GM19240 (cell line): ENCODE data around the gene HCN2.

ENCODE experiments used
- DNase-seq: peaks from one replicate; pipeline ENCODE4 v3.0.0; 2011; ENCODE audit warnings: low spot score; ENCODE audit not compliant: insufficient read length

Gene HCN2

DNA sequence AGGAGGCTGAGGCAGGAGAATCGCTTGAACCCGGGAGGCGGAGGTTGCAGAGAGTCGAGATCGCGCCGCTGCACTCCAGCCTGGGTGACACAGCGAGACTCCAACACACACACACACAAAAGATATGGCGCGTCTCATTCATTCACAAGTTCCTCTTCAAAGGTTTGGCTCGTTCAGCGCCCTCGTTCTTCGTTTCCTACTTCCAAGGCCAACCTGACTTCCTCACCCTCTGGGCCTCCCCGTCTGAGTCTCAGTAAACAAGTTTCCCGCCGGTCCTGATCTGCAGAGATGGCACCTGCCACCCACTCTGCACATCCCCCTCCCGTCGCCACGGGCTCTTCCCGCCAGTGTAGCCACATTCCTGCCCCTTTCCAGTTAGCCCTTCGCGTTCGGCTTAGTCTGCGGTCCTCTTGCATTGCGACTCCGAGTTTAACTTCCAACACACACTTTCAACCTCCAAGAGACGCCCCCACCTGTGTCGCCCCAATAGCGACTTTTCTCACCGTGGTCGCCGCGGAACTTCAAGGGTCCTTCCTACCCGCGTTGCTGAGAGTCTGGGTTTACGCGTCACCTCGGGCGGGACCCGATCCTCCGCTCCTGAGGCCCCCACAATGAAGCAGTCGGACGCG lies 18.6 kb upstream of the HCN2 start:
- DNase-seq = no peak

DNA sequence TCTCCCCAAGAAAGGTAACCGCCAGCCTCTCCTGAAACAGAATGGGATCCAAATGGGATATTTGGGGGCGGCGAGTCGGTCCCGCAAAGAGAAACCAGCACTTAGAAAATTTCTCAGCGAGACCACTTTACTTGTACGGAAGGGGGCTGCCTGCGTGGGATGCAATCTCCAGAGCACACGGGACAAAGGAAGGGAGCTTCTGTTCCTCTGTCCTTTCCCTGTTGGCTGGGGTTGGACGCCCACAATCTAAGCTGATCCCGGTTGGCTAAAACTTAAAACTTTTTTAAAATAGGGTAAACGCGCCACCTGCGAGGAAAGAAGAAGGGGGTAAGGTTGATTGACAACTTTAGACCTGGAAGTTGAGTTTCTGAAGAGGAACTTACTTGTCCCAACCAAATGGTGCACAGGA lies 18.1 kb upstream of the HCN2 start:
- no peak for DNase-seq

DNA sequence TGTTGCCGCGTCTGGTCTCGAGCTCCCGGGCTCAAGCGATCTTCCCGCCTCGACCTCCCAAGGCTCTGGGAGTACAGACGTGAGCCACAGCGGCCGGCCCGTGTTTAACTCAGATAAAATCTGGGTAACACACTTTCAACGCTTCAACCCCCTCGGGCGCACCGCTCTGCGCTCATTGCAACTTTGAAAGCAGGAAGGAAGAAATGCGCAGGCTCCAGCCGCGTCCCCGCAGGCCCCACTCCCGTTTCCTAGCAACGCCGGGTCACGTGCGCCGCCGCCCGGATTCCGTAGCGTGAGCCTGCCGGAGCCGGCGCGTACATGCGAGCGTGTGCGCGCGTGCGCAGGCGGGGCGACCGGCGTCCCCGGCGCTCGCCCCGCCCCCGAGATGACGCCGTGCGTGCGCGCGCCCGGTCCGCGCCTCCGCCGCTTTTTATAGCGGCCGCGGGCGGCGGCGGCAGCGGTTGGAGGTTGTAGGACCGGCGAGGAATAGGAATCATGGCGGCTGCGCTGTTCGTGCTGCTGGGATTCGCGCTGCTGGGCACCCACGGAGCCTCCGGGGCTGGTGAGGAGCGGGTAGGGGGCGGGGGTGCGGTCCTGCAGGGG lies 17.4 kb upstream of the HCN2 start, which contains the start of gene BSG:
Gene BSG (plus strand): TSS at position 457 of the 603 bp plus-strand sequence. CDS start 39 bp downstream, at position 496.
- peak; percentile 99 for DNase-seq

DNA sequence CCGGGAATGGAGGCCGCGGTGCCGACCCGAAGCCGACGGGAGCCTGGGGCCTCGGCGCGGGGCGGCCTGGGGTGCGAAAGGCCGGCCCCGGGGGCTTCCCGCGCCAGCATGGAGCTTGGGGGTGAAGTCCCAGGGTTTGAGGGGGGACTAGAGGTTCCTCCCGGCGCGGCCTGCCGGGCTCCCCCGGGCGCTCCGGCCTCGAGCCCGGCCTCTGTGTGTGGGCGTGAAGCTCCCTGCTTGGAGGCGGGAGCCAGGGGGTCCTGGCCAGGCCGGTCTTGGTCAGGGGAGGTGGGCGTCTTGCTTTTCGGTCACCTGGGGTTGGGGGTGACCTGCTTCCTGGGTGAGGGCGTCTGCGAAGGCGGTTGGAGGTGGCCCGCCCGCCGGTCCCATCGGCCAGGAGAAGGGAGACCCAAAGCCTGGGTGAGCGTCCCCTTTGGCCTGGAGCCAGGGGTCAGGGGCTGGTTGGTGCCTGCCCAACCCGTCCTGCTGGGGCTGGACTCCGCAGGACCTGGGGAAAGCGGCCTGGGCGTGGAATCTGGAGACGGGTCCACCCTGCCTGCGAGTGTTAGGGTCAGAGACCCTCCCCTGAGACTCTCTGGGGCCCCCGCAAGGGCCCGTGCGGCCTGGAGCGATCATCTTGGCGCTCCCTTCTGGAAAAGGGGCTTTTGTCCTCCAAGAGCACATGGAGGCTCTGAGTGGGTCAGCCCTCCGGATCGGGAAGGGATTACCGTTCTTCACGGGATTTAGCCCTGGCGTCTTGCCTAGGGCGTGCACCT lies 16.8 kb upstream of the HCN2 start:
- DNase-seq = no peak

DNA sequence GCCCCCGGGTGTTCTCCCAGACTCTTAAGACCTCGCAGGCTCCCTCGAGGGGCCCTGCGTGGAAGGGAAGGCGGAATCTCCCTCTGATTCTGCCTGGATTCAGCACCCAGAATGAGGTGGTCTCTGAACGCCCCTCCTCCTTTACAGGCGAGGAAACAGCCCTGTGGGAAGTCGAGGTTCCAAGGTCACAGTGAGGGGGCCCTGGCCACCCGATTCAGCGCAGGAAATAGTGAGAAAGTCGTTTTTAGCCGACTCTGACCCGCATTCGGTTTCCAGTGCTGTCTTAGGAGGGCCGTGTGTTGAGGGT lies 16.2 kb upstream of the HCN2 start:
- no peak for DNase-seq

DNA sequence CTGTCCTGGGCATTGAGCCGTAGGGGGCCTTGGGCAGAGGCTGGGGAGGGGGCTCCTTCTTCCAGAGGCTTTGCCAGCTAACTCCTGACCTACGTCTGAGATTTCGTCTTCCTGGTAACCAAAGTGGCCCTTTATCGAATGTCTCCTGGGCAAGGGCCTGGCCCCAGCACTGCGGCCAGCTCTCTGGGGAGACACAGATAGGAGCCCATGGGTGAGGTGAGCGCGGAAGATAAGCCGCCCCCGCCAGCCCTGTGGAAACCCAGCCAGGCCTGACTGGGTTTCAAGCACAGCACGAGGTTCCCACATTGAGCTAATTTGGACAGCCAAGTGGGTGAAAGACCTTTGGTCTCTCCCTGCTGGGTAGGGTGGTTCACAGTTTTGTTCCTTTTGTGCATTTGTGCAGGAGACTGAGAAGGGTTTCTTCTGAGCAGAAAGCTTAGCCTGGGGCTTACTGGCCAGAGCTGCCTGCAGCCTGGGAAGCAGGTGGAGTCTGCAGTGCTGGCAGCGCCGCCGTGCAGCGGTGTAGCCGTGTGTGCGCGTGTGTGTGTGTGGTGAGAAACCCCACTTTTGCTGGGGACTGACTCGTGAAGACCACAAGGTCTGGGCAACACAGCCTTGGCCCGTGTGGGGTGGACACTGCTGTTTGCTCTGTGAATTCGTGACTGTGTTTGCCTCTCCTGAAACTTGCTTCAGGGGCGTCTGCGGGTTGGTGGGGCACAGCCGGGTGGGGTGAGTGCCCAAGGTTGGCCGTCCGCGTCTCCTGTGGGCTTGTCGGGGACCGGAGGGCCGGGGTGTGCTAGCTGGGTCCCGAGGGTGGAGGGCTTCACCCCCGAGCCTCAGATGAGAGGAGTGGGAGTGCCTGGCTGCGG lies 14.8 kb upstream of the HCN2 start:
- DNase-seq = no peak

DNA sequence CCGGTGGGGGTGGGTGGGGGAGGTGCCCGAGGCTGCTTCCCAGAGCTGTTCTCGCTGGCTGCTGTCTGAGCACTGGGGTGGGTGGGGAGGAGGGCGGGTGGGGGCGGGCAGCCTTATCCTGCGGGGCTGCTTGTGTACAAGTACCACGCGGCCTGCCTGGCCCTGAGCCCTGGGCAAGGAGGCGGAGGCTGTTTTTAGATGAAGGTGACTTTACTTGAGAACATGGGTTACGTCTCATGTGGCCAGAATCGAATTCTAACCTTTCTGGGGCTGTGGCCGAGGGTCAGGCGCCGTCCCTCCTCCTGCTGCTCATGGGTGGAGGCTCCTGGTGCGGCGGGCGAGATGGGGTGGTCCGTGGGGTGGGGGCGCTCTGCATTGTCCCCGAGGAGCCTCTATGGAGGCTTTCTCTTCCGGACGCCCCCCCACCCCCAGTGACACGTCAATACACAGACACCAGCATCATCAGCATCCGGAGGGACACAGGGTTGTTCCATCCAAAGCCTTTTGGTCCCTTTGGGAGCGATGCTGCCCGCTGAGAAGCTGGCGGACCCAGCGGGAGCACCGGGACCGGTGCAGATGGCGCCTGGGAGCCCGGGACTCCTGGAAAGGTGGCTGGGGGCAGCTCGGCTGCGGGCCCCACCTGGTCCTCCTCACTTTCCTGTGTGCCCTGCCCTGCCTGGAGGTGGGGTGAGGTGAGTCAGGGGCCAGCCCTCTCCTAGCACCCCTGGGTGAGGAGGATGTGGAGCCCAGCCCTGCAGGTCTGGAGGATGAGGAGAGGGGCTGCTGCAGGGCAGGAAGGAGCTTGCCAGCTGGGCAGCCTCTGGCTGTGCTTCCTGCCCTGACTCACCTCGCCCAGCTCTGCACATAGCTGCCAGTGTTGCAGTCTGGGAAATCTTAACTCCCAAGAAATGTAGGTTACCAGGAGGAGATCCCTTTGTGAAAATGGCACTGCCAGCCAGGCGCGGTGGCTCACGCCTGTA lies 13.9 kb upstream of the HCN2 start:
- no peak for DNase-seq

DNA sequence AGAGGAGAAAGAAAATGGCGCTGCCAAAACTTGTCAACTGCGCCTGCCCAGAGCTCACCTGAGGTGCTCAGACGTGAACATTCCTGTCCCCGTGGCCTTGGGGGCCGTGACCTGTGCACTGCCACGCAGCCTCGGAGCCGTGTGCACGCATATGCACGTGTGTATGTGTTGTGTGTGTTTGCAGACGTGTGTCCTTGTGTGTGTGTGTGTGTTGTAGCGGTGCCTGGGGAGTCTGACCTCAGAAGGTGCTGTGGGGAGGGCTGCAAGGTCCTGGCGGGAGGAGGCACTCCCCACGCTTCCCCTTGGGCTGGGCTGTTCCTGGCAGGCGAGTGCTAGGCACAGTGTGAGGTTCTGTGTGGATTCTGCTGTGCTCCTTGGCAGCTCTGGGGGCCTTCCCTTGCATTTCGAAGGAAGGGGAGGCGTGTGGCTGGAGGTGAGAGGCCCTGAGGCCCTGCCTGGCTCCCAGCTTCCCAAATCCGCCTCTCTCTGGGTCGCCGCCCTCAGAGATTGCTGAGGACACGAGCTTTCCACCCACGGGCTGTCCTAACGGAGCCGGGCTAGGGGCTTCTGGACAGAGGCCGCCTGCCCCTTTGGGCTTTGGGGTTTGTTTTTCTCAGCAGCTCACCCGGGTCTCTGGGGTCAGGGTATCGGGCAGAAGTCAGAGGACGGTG lies 12.8 kb upstream of the HCN2 start:
- no peak for DNase-seq

DNA sequence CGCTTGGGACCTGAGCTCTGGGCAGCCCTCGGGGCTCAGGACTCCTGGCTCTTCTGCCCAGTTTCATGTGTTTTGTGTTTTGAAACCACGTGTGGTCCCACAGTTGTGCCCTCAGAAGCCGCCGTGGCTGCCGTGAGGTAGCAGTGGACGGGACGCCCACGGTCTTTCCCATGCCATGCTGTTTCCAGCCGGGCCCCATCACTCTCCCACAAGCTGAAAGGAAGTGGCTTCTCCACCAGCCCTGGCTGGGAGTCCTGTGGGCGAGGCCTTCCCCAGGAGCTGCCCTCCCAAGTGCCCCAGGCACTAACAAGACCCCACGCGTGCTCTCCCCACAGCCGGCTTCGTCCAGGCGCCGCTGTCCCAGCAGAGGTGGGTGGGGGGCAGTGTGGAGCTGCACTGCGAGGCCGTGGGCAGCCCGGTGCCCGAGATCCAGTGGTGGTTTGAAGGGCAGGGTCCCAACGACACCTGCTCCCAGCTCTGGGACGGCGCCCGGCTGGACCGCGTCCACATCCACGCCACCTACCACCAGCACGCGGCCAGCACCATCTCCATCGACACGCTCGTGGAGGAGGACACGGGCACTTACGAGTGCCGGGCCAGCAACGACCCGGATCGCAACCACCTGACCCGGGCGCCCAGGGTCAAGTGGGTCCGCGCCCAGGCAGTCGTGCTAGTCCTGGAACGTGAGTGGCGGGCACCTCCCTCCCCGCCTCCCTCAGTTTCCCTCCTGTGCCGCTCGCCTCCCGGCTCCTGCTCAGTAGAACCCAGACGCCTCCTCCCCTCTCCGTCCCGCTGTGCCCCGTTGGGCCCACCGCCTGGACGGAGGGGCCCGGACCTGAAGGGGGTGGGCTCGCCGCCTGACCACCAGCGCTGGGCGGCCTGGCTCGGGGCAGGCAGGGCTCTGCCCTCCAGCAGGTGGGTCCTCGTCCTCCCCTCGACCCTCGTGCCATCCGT lies 12.0 kb upstream of the HCN2 start:
- DNase-seq = no peak

DNA sequence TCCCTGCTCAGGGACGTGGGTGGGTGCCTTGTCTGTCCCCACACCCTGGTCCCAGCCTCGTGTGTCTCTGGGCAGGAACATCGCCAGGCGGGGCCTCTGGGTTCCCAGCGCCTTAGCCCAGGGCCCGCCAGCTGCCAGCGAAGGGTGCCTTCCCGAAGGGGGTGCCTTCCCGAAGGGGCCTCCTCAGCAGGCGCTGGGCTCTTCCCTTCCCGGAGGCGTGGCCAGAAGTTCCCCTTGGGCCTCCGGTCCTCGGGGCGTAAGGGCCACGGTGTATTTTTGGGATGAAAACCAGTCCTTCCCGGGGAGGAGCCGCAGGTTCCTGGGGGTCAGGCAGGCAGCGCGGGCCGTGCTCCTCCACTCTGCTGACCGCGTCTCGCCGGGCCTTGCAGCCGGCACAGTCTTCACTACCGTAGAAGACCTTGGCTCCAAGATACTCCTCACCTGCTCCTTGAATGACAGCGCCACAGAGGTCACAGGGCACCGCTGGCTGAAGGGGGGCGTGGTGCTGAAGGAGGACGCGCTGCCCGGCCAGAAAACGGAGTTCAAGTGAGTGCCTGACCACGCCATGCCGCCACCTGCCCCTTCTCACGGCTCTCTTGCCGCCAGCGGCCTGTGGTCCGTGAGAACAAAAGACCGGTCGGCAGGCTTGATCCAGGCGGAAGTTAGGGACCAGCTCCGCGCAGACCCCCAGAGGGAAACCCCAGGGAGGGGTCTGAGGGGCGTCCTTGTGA lies 10.4 kb upstream of the HCN2 start:
- DNase-seq = no peak

DNA sequence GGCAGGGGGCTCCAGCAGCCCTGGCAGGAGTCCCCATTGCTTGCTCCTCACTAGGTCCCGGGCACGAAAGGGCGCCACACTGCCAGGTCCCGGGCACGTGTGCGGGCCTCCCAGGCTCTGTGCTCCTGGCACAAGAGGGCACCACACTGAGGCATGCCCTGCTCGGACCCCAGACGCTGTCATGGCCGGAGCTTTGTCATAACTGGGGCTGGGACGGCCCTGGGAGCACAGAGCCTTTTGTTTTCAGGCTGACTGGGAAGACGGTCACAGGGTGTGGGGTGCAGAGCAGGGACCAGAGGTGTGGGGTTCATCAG lies 9.9 kb upstream of the HCN2 start:
- DNase-seq = no peak

DNA sequence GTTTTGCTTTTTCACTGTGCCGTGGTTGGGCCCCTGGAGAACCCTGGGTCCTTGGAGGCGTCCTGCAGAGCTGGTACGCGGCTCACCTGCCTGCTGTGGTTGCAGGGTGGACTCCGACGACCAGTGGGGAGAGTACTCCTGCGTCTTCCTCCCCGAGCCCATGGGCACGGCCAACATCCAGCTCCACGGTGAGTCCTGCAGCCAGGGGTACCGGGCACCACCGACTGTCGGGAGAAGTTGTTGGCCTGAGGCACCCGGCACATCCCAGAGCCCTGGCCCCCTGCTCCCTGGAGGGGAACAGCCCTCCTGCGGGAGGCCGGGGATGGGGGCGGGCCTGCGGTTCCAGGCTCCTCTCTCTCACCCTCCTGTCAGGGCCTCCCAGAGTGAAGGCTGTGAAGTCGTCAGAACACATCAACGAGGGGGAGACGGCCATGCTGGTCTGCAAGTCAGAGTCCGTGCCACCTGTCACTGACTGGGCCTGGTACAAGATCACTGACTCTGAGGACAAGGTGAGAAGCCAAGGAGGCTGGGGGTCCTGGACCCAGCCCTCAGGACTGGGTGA lies 9.3 kb upstream of the HCN2 start:
- no peak for DNase-seq

DNA sequence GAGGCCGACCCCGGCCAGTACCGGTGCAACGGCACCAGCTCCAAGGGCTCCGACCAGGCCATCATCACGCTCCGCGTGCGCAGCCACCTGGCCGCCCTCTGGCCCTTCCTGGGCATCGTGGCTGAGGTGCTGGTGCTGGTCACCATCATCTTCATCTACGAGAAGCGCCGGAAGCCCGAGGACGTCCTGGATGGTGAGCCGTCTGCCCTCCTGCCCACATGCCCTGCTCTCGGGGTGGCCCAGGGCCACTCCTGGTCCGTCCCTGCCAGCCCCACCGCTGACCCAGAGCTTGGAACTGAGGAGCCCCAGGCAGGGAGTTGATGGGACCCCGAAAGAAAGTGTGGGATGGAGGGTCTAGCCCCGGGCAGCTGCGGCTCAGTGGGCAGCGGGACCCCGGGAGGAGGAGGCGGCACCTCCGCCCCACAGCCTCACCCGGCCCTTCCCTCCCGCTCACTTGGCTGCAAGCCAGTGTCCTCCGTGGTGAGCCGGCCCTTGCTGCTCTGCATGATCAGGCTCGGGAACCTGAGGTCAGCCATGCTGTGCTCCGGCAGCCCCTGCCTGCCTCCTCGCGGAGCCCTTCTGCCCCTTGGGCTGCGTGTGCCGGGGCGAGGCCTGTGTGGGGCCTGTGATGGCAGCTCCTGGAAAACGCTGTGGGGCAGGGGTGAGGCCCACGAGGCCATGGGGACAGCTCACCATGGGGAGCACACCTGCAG lies 8.1 kb upstream of the HCN2 start:
- no peak for DNase-seq

DNA sequence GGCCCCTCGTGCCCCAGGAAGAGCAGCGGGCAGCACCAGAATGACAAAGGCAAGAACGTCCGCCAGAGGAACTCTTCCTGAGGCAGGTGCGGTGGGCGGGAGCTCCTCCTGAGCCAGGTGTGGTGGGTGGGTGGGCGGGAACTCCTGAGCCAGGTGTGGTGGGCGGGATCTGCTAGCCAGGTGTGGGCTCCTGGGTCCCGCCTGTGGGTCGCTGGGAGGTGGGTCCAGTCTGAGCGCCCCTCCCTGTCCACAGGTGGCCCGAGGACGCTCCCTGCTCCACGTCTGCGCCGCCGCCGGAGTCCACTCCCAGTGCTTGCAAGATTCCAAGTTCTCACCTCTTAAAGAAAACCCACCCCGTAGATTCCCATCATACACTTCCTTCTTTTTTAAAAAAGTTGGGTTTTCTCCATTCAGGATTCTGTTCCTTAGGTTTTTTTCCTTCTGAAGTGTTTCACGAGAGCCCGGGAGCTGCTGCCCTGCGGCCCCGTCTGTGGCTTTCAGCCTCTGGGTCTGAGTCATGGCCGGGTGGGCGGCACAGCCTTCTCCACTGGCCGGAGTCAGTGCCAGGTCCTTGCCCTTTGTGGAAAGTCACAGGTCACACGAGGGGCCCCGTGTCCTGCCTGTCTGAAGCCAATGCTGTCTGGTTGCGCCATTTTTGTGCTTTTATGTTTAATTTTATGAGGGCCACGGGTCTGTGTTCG lies 7.0 kb upstream of the HCN2 start:
- no peak for DNase-seq

DNA sequence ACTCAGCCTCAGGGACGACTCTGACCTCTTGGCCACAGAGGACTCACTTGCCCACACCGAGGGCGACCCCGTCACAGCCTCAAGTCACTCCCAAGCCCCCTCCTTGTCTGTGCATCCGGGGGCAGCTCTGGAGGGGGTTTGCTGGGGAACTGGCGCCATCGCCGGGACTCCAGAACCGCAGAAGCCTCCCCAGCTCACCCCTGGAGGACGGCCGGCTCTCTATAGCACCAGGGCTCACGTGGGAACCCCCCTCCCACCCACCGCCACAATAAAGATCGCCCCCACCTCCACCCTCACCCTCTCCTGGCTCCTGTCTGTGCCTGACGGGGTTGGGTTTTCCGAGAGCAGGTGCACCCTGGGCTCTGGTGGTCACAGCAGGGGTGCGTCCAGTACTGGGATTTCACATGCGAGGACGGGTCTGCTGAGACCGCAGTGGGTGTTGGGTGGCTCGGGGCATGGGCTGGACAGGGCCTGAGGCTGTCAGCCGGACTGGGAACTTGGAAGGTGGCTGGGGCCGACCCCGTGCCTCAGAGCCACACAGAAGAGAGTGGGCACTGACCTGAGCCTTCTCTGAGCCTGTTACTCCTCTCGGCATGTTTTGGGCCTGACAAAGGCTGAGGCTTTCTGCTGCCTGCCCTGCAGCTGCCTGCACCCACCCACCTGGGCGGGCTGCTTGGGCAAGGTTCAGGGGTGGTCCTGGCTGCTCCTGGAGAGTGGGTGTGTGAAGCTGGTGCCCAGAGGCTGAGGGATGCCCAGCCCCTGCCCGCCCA lies 6.3 kb upstream of the HCN2 start:
- no peak for DNase-seq

DNA sequence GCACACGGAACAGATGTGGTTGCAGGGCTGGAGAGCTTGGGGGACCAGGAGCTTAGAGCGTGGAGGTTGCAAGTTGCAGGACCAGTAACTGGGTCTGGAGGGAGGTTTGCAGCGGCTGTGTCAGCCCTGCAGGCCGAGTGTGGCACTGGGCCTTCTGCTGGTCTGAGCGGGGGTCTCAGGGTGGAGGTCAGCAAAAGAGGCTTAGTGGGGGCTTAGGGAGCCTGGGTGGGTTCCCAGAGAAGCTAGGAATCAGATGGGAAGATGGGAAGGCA lies 5.8 kb upstream of the HCN2 start:
- DNase-seq = no peak
